Limb (tissue), 2 donors: ENCODE data around the gene KCTD20.
"Not testable (repeated sequence)": the region's sequence is repeated elsewhere in the genome, so short reads cannot be mapped to it uniquely, and the experiment has no call there.

Source experiments
- DNase-seq, 2 donors: peaks; one replicate each; pipeline ENCODE4 v3.0.0-alpha.2; 2016; ENCODE audit errors: extremely low spot score in 2 of 2

The KCTD20 gene

GRCh38 chr6:36443471-36444428 lies 950 bp downstream of the KCTD20 start:
- DNase-seq = no peak

- DNase-seq = no peak
Observed at GRCh38 chr6:36444470-36444869, 1.7 kb downstream of the KCTD20 start.

DNA sequence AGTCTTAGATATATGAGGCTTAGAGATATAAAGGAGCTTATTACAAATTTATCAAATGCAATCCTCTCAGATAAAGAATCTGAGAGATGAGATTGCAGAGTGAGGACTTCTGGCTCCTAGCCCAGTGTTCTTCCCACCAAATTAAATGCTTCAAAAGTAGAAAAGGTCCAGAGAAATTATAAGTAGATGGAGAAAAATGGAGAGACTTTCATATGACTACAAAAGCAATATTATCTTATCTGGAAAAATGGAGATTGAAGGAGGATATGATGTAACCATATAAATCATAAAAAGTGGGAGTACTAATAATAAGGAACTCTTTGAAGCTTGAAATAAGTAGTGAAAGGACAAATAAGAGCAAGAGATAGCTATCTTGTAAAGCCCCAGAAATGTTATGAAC lies 2.8 kb downstream of the KCTD20 start:
- no peak for DNase-seq

DNA sequence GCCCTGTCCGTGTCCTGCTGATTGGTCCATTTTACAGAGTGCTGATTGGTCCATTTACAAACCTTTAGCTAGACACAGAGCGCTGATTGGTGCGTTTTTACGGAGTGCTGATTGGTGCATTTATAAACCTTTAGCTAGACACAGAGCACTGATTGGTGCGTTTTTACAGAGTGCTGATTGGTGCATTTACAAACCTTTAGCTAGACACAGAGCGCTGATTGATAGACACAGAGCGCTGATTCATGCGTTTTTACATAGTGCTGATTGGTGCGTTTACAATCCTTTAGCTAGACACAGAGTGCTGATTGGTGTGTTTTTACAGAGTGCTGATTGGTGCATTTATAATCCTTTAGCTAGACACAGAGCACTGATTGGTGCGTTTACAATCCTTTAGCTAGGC lies 6.4 kb downstream of the KCTD20 start:
- not testable (repeated sequence) for DNase-seq

GRCh38 chr6:36452897-36453296 lies 10.1 kb downstream of the KCTD20 start:
- not testable (repeated sequence) for DNase-seq

DNA sequence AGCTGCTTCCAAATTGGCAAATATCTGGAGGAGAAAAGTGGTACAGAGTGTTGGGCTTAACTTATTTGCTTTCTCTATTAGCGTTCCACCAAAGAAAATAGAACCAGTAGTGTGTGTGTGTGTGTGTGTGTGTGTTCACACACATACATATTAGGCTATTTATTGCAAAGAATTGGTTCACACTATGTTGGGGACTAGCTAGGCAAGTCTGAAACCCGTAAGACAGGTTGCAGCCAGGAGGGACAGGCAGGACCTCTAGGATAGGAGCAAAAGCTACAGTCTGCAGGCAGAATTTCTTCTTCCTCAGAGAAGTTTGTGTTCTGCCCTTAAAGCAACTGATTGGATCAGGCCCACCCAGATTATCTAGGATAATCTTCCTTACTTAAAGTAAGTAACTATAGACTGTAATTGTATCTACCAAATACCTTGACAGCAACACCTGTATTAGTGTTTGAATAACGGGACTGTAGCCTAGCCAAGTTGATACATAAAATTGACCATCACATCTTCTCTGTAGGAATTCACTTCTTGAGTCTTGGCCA lies 12.8 kb downstream of the KCTD20 start:
- no peak for DNase-seq

DNA sequence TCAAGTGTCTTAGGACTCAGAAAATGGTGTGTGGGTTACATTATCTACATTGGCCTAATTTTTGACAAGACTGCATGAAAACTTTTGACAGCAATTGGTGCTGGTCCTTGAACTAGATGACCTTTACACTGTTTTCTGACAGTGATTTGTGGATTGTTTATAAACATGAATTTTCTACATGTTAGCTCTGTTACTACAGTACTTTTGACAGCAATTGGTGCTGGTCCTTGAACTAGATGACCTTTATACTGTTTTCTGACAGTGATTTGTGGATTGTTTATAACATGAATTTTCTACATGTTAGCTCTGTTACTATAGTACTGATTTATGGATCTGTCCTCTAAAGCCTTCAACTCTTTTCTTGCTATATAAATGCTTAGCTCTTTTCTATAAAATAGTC lies 16.7 kb downstream of the KCTD20 start:
- no peak for DNase-seq

DNA sequence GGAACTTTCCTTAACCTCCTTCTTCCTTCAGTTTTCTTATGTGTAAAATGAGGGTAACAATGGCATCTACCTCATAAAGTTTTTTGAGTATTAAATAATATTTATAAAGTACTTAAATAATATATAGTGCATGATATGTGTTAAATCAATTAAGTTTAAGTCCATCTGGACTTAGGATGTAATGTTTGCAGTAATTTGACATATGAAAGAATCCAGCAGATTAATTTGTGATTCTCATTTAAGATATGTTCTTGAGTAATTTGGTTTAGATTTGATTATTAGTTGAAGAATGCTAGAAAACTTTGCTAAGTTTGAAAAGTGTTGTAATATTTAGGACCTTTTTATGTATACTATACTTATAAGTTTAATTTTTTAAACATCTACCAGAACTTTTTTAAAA lies 18.1 kb downstream of the KCTD20 start:
- DNase-seq = no peak

- DNase-seq = no peak
Observed at GRCh38 chr6:36461646-36462045, 18.8 kb downstream of the KCTD20 start.

DNA sequence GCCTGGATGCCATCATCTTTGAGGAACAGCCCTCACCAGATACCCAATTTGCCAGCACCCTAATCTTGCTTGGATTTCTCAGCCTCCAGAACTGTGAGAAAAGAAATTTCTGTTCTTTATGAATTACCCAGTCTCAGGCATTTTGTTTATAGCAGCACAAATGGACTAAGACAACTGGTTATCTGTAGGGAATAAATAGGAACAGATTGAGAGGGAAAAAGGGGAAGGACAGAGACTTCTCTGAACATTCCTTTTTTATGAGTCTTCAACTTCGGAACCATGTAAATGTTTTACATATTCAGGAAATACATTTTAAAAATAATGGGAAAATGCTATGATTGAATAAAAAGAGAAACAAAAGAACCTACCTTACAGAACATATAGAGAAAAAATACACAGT lies 20.9 kb downstream of the KCTD20 start:
- DNase-seq = no peak

DNA sequence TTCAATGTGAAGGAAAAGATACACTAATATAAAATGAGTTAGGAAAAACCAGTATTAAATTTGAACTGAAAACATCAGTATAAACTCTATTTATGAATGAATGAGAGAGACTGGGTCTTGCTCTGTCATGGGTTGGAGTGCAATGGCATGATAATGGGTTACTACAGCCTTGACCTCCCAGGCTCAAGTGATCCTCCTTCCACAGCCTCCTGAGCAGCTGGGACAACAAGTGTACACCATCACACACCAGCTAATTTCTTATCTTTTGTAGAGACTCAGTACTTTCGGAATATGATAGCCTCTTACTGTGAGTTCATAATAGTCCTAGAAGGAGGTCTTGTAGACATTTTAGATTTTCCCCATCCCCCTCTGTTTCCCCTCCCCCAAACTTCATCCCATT lies 21.4 kb downstream of the KCTD20 start:
- no peak for DNase-seq

- DNase-seq = no peak
Observed at GRCh38 chr6:36467625-36468024, 24.8 kb downstream of the KCTD20 start.

GRCh38 chr6:36469148-36469661 lies 26.4 kb downstream of the KCTD20 start:
- DNase-seq = no peak

GRCh38 chr6:36469946-36470345 lies 27.1 kb downstream of the KCTD20 start:
- DNase-seq = no peak

DNA sequence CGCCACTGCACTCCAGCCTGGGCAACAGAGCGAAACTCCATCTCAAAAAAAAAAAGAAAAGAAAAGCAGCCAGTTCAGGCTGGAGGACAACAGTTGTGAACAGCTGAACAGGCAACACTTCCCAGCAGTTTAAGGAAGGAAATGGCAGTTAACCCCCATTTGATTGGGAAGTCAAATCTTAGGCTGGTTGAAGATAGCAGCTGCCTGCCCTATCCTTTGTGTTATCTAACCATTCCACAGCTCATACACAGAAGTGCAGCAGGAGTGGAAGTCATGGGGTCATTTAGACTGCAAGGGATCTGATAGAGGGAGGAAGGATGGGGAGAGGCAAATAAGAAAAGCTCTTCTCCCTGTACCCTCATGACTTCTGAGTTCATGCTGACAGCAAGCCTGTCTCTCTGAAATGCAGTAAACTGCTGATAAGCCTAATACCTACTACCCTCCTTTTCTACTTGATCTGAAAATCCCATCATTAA lies 35.3 kb downstream of the KCTD20 start:
- DNase-seq = no peak

GRCh38 chr6:36479256-36479655 lies 36.5 kb downstream of the KCTD20 start:
- DNase-seq = no peak

- DNase-seq = not testable (repeated sequence)
Observed at GRCh38 chr6:36483326-36483725, 40.5 kb downstream of the KCTD20 start.

DNA sequence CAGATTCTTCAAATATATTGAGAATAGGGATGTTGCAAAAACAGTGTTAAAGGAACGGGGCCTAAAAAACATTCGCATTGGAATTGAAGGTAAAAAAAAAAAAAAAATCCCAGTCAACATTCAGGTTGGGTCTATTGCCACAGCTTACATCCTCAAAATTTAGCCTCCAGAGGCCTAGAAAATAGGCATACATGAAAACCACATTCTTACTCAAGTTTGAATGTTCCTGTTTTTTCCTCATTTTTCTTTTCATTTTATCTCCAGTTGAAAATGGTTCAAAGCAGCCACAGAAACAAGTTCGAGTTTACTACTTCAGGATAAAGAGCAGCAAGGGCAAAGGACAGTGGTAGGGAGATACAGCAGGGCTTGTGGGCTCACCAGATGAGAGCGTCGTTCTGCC lies 41.9 kb downstream of the KCTD20 start:
- no peak for DNase-seq

- DNase-seq = no peak
Observed at GRCh38 chr6:36487698-36488097, 44.9 kb downstream of the KCTD20 start.

GRCh38 chr6:36488221-36488620 lies 45.4 kb downstream of the KCTD20 start:
- no peak for DNase-seq

DNA sequence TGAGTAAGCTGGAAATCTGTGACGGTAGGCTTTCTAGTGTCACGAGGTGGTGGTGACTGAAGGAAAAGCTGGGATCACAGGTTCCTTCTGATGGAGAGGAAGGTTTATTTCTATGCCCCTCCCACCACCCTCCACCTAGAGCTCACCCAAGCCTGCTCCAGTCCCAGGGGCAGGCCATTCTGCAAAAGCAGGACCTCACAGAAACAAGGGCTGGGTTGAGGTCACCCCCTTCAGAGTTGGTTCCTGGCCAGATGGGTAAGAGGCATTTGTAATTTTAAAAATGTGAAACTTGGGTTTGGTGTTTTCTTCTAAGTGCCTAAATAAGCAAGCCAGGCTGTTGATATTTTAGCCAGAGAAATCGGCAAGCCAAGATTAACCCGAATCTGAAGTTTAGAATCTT lies 46.6 kb downstream of the KCTD20 start:
- DNase-seq = no peak

DNA sequence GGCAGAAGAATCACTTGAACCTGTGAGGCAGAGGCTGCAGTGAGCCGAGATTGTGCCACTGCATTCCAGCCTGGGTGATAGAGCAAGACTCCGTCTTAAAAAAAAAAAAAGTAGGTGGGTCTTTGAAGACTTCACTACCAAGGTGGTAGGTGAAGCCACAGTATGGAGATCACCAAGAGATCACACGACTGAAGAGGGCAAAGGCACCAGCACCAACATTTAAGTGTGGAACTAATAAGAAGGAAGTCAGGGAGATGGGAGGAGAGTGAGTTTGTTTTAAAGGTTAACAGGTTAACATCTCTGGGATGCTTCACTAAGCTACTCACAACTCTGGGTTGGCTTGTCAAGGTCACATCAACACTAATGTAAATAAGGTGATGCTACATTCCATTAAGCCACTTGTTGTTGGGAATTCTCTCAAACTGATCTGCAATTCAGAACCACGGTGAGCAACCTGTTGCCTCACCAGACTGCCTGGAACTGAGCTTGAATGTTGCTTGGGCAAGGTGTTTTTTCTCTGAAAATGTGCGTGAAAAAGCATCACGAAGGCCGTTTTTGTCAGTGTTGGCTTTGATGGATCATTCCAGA lies 48.7 kb downstream of the KCTD20 start:
- no peak for DNase-seq
